ENCODE results near the gene ARFIP1.

GRCh38 chr4:152896811-152897210 is 117.1 kb downstream of the ARFIP1 start:
- TF ChIP-seq CTCF (conservative IDR thresholded peaks at IDR 0.05): no peak
- TF ChIP-seq ZFX (IDR thresholded peaks at IDR 0.05): no peak

Measured in C4-2B (cell line).